IMR-90 (cell line): ENCODE results near the gene PRB4.

Source experiments
- BHLHE40 ChIP-seq: fragments of 150-350 bp; IDR thresholded peaks from 2 replicates; pipeline ENCODE4 v1.6.1; 2016; ENCODE audit warnings: mild to moderate bottlenecking, low read depth, low read length
- FOS ChIP-seq: fragments of 150-350 bp; IDR thresholded peaks from 2 replicates; pipeline ENCODE4 v1.6.1; 2016; ENCODE audit warnings: low read depth, low read length
- MAFK ChIP-seq: IDR thresholded peaks from 2 replicates; pipeline ENCODE4 v1.6.1; 2012; ENCODE audit warnings: low read depth, low read length, improper control_type of control experiment
- NFE2L2 ChIP-seq: fragments of 150-350 bp; IDR thresholded peaks from 2 replicates; pipeline ENCODE4 v1.6.1; 2016; ENCODE audit warnings: low read depth, mild to moderate bottlenecking, low read length
- POLR2A ChIP-seq: IDR thresholded peaks from 2 replicates; pipeline ENCODE4 v1.6.1; 2012; ENCODE audit warnings: mild to moderate bottlenecking, low read depth, low read length
- RAD21 ChIP-seq: IDR thresholded peaks from 2 replicates; pipeline ENCODE4 v1.6.1; 2012; ENCODE audit warnings: low read length, improper control_type of control experiment
- RCOR1 ChIP-seq: IDR thresholded peaks from 2 replicates; pipeline ENCODE4 v1.6.1; 2012; ENCODE audit warnings: mild to moderate bottlenecking, low read length, improper control_type of control experiment; ENCODE audit not compliant: insufficient replicate concordance
- RFX5 ChIP-seq: IDR thresholded peaks from 2 replicates; pipeline ENCODE4 v1.8.0; 2012; ENCODE audit warnings: low read depth, mild to moderate bottlenecking, low read length, moderate library complexity
- SMC3 ChIP-seq: fragments of 150-350 bp; IDR thresholded peaks from 2 replicates; pipeline ENCODE4 v1.6.1; 2016; ENCODE audit warnings: low read depth, mild to moderate bottlenecking, antibody characterized with exemption, low read length, moderate library complexity
- TF ChIP-seq, protein P1 (sequence below): conservative IDR thresholded peaks from 2 replicates; pipeline ENCODE4 v1.5.1; 2012; ENCODE audit warnings: mild to moderate bottlenecking, low read depth, low read length, improper control_type of control experiment
- TF ChIP-seq, protein P2 (sequence below): fragments of 150-350 bp; IDR thresholded peaks from 2 replicates; pipeline ENCODE4 v1.6.1; 2017; ENCODE audit warnings: mild to moderate bottlenecking, antibody characterized with exemption, low read length, low read depth

DNA sequence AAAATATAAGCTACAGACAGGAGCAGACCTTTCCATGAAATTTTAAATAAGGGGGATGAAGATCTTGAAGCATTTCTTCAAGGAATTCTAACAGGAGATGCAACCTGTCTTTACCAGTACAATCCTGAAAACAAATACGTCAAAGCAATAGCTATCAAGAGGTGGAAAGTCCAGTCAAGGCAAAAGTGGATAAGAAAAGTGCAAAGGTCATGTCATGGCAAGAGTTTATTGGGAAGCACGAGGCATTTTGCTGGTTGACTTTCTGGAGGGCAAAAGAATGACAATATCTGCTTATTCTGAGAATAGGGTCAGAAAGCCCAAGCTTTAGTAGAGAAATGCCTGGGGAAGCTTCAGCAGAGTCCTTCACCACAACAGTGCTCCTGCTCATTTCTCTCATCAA is 34.3 kb upstream of the PRB4 start:
- TF ChIP-seq, protein P1, sequence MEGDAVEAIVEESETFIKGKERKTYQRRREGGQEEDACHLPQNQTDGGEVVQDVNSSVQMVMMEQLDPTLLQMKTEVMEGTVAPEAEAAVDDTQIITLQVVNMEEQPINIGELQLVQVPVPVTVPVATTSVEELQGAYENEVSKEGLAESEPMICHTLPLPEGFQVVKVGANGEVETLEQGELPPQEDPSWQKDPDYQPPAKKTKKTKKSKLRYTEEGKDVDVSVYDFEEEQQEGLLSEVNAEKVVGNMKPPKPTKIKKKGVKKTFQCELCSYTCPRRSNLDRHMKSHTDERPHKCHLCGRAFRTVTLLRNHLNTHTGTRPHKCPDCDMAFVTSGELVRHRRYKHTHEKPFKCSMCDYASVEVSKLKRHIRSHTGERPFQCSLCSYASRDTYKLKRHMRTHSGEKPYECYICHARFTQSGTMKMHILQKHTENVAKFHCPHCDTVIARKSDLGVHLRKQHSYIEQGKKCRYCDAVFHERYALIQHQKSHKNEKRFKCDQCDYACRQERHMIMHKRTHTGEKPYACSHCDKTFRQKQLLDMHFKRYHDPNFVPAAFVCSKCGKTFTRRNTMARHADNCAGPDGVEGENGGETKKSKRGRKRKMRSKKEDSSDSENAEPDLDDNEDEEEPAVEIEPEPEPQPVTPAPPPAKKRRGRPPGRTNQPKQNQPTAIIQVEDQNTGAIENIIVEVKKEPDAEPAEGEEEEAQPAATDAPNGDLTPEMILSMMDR, result no peak
- TF ChIP-seq POLR2A (no peak), RFX5 (no peak), NFE2L2 (no peak), RCOR1 (no peak), RAD21 (no peak), BHLHE40 (no peak), SMC3 (no peak), FOS (no peak), MAFK (no peak)
- TF ChIP-seq, protein P2, sequence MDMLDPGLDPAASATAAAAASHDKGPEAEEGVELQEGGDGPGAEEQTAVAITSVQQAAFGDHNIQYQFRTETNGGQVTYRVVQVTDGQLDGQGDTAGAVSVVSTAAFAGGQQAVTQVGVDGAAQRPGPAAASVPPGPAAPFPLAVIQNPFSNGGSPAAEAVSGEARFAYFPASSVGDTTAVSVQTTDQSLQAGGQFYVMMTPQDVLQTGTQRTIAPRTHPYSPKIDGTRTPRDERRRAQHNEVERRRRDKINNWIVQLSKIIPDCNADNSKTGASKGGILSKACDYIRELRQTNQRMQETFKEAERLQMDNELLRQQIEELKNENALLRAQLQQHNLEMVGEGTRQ, result no peak
